ENCODE data around the gene JMJD7. TPM values are rescaled to one million over a fixed set of nuclear protein-coding genes. Genes with fewer than 3 reads are reported as not detected.

The JMJD7 gene
- total and polyA plus RNA-seq, 2 donors (not counting 1 experiment from before 2014, with no cell fraction given) = 33.4 to 43.9 TPM

DNA sequence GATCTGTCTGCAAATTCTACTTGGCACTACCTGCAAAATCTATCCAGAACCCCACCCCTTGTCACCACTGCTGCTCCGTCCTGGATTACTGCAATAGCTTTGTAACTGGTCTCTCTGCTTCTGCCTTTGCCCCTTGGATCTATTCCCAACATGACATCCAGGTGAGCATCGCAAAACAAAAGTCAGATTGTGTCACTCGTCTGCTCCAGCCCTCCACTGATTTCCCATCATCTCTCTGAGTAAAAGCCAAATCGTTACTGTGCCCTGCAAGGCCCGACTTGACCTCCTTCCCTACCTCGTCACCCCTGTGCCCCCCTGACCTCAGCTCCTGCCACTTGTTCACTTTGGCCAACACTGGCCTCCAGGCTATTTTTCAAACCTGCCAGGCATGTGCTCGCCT lies 56.6 kb downstream of the JMJD7 start:
- TF ChIP-seq, protein P1, sequence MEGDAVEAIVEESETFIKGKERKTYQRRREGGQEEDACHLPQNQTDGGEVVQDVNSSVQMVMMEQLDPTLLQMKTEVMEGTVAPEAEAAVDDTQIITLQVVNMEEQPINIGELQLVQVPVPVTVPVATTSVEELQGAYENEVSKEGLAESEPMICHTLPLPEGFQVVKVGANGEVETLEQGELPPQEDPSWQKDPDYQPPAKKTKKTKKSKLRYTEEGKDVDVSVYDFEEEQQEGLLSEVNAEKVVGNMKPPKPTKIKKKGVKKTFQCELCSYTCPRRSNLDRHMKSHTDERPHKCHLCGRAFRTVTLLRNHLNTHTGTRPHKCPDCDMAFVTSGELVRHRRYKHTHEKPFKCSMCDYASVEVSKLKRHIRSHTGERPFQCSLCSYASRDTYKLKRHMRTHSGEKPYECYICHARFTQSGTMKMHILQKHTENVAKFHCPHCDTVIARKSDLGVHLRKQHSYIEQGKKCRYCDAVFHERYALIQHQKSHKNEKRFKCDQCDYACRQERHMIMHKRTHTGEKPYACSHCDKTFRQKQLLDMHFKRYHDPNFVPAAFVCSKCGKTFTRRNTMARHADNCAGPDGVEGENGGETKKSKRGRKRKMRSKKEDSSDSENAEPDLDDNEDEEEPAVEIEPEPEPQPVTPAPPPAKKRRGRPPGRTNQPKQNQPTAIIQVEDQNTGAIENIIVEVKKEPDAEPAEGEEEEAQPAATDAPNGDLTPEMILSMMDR (IDR thresholded peaks at IDR 0.05) = no peak
- no peak for TF ChIP-seq EZH2 (IDR thresholded peaks at IDR 0.05; ENCODE audit: borderline replicate concordance, insufficient read depth, low read depth, low read length, poor library complexity, severe bottlenecking)
- Mint-ChIP-seq H3K4me1 (peaks cover 37% of the 10 kb centered on the region), H3K27ac (peak overlapping the region; percentile 17), H3K9me3 (ENCODE audit: insufficient read depth) (no peaks in the 10 kb centered on the region), H3K27me3 (peaks cover 20% of the 10 kb centered on the region), H3K4me3 (no peak overlapping the region)
- no peaks in the 10 kb centered on the region for H3K79me2 ChIP-seq (ENCODE audit: control insufficient read depth, insufficient read depth, low read length)
- H3K4me2 ChIP-seq (replicated peaks; ENCODE audit: low read depth, low read length, poor library complexity, severe bottlenecking) = no peak overlapping the region
- H4K20me1 ChIP-seq (ENCODE audit: control insufficient read depth, insufficient read depth, low read length, poor library complexity, severe bottlenecking) = no peaks in the 10 kb centered on the region
- POLR2A ChIA-PET = no interaction called here
- no peak overlapping the region for H3K27ac ChIP-seq (ENCODE audit: low read length in 2 of 2)
- H3K27me3 ChIP-seq (replicated peaks in 1 of 4; ENCODE audit: control extremely low read depth in 1 of 4, control insufficient read depth in 3 of 4, insufficient read depth in 4 of 4, low read length in 3 of 4) = peaks cover 0 to 25% (median 3%) of the 10 kb centered on the region in 4 experiments
- no peaks in the 10 kb centered on the region for H3K36me3 ChIP-seq (replicated peaks in 1 of 2; ENCODE audit: control extremely low read depth in 1 of 2, control insufficient read depth in 1 of 2, extremely low read depth in 1 of 2, insufficient read depth in 2 of 2, low read length in 1 of 2)
- H3K9ac ChIP-seq (ENCODE audit: low read length) = no peak overlapping the region
- intact Hi-C loops (cut with micrococcal nuclease) = no loop called here
- DNase-seq (no peak), ATAC-seq (ENCODE audit: low read depth) (no peak)
- WGBS (ENCODE audit: insufficient coverage) = 92% methylated on average over 7 of the region's 7 CpGs
- CTCF ChIA-PET = interaction anchor here (1.7 kb wide), 1 partner anchor 11 kb away, joined by 3 read pairs; no protein-coding TSS in a partner anchor
- no peak overlapping the region for H2AFZ ChIP-seq (ENCODE audit: insufficient read depth, low read depth, low read length, poor library complexity, severe bottlenecking)
- no peak overlapping the region for H3K4me3 ChIP-seq (ENCODE audit: control extremely low read depth in 1 of 5, extremely low read depth in 1 of 5, insufficient read depth in 1 of 5, low read depth in 2 of 5, low read length in 4 of 5)
- peaks cover 32 to 37% of the 10 kb centered on the region in 2 donors for H3K4me1 ChIP-seq (ENCODE audit: control insufficient read depth in 2 of 2, insufficient read depth in 2 of 2, low read length in 2 of 2)
- H3K9me3 ChIP-seq (ENCODE audit: control extremely low read depth in 1 of 3, control insufficient read depth in 2 of 3, insufficient read depth in 1 of 3, low read length in 2 of 3) = peaks cover 0 to 15% (median 0%) of the 10 kb centered on the region in 3 donors

DNA sequence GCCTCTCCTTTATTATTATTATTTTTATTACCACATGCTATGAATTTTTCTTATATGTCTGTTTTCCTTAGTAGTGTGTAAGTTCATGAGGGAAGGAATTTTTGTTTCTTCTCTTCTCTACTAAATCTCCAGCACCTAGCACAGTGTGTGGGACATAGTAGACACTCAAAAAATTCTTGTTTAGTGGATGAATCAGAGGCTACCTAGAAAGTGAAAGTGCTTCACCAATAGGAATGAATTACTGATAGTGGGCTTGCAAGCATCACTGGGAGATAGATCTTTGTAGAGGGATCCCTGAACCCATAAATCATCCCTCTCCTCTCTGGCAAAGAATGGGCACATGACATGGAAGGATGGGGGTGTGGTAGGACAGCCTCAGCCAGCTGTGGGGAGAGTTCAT lies 57.4 kb downstream of the JMJD7 start:
- H3K4me3 ChIP-seq (ENCODE audit: control extremely low read depth in 1 of 5, extremely low read depth in 1 of 5, insufficient read depth in 1 of 5, low read depth in 2 of 5, low read length in 4 of 5) = no peak overlapping the region
- ChIA-PET CTCF (interaction anchor here (1.7 kb wide), 1 partner anchor 10 kb away, joined by 3 read pairs; no protein-coding TSS in a partner anchor), POLR2A (no interaction called here)
- Mint-ChIP-seq H3K4me3 (no peak overlapping the region), H3K4me1 (peaks cover 39% of the 10 kb centered on the region), H3K27me3 (peaks cover 16% of the 10 kb centered on the region), H3K27ac (no peak overlapping the region), H3K9me3 (ENCODE audit: insufficient read depth) (no peaks in the 10 kb centered on the region)
- H3K79me2 ChIP-seq (ENCODE audit: control insufficient read depth, insufficient read depth, low read length) = no peaks in the 10 kb centered on the region
- no peak for TF ChIP-seq EZH2 (IDR thresholded peaks at IDR 0.05; ENCODE audit: borderline replicate concordance, insufficient read depth, low read depth, low read length, poor library complexity, severe bottlenecking)
- TF ChIP-seq, protein P1 (IDR thresholded peaks at IDR 0.05) = no peak
- H3K4me1 ChIP-seq (ENCODE audit: control insufficient read depth in 2 of 2, insufficient read depth in 2 of 2, low read length in 2 of 2) = peaks cover 32 to 40% of the 10 kb centered on the region in 2 donors
- peaks cover 0 to 15% (median 0%) of the 10 kb centered on the region in 3 donors for H3K9me3 ChIP-seq (ENCODE audit: control extremely low read depth in 1 of 3, control insufficient read depth in 2 of 3, insufficient read depth in 1 of 3, low read length in 2 of 3)
- H3K4me2 ChIP-seq (replicated peaks; ENCODE audit: low read depth, low read length, poor library complexity, severe bottlenecking) = no peak overlapping the region
- no peak for DNase-seq
- no peak overlapping the region for H3K27ac ChIP-seq (ENCODE audit: low read length in 2 of 2)
- no peak overlapping the region for H2AFZ ChIP-seq (ENCODE audit: insufficient read depth, low read depth, low read length, poor library complexity, severe bottlenecking)
- intact Hi-C loops (cut with micrococcal nuclease) = no loop called here
- no peaks in the 10 kb centered on the region for H3K36me3 ChIP-seq (replicated peaks in 1 of 2; ENCODE audit: control extremely low read depth in 1 of 2, control insufficient read depth in 1 of 2, extremely low read depth in 1 of 2, insufficient read depth in 2 of 2, low read length in 1 of 2)
- no peak for ATAC-seq (ENCODE audit: low read depth)
- no peak overlapping the region for H3K9ac ChIP-seq (ENCODE audit: low read length)
- H3K27me3 ChIP-seq (replicated peaks in 1 of 4; ENCODE audit: control extremely low read depth in 1 of 4, control insufficient read depth in 3 of 4, insufficient read depth in 4 of 4, low read length in 3 of 4) = peaks cover 0 to 19% (median 3%) of the 10 kb centered on the region in 4 experiments
- no peaks in the 10 kb centered on the region for H4K20me1 ChIP-seq (ENCODE audit: control insufficient read depth, insufficient read depth, low read length, poor library complexity, severe bottlenecking)

Measured in B cell (primary cell).